HG02943 (cell line): ENCODE data around the gene NDUFB2.
"Not testable (repeated sequence)": the region's sequence is repeated elsewhere in the genome, so short reads cannot be mapped to it uniquely, and the experiment has no call there.

Experiments
- ATAC-seq: cut with Tn5 transposase; IDR thresholded peaks from one replicate; pipeline ENCODE4 v1.9.1; 2021; ENCODE audit warnings: mild to moderate bottlenecking, low read depth, moderate library complexity; ENCODE audit not compliant: unreplicated experiment

The NDUFB2 gene

GRCh38 chr7:140672382-140673062 is 24.0 kb upstream of the NDUFB2 start, which contains the start of gene ADCK2:
TSS of gene ADCK2 (plus strand) at chr7:140672945. CDS start at chr7:140673331, 386 bp downstream.
- peak; percentile 42 for ATAC-seq

- peak; percentile 33 for ATAC-seq
Measured at GRCh38 chr7:140673063-140673773, 23.3 kb upstream of the NDUFB2 start.

- ATAC-seq, result no peak
Measured at GRCh38 chr7:140673774-140674155, 22.7 kb upstream of the NDUFB2 start.

- no peak for ATAC-seq
Measured at GRCh38 chr7:140674356-140674800, 22.1 kb upstream of the NDUFB2 start.

GRCh38 chr7:140674899-140675701 is 21.4 kb upstream of the NDUFB2 start:
- no peak for ATAC-seq

GRCh38 chr7:140675726-140676125 is 20.8 kb upstream of the NDUFB2 start:
- no peak for ATAC-seq

- ATAC-seq, result peak; percentile 48
Measured at GRCh38 chr7:140676306-140676705, 20.2 kb upstream of the NDUFB2 start.

GRCh38 chr7:140676956-140677355 is 19.6 kb upstream of the NDUFB2 start:
- ATAC-seq, result not testable (repeated sequence)

- ATAC-seq, result no peak
Measured at GRCh38 chr7:140677496-140677895, 19.0 kb upstream of the NDUFB2 start.

- ATAC-seq, result no peak
Measured at GRCh38 chr7:140678081-140678815, 18.3 kb upstream of the NDUFB2 start.

- no peak for ATAC-seq
Measured at GRCh38 chr7:140678816-140679130, 17.7 kb upstream of the NDUFB2 start.

GRCh38 chr7:140679186-140679585 is 17.3 kb upstream of the NDUFB2 start:
- ATAC-seq, result no peak

GRCh38 chr7:140680886-140681285 is 15.6 kb upstream of the NDUFB2 start:
- ATAC-seq, result no peak

GRCh38 chr7:140681766-140682165 is 14.7 kb upstream of the NDUFB2 start:
- no peak for ATAC-seq

GRCh38 chr7:140683657-140684056 is 12.9 kb upstream of the NDUFB2 start:
- ATAC-seq, result no peak

- ATAC-seq, result no peak
Measured at GRCh38 chr7:140684066-140684950, 12.2 kb upstream of the NDUFB2 start.

GRCh38 chr7:140685407-140686087 is 11.0 kb upstream of the NDUFB2 start:
- ATAC-seq, result no peak

- no peak for ATAC-seq
Measured at GRCh38 chr7:140686921-140687320, 9.6 kb upstream of the NDUFB2 start.

GRCh38 chr7:140688341-140688740 is 8.2 kb upstream of the NDUFB2 start:
- no peak for ATAC-seq
